ENCODE data around the gene FLNB. TPM values are rescaled to one million over a fixed set of nuclear protein-coding genes. Genes with fewer than 3 reads are reported as not detected.

FLNB gene
- total RNA-seq, 4 donors from 2014 or later, result 282 to 707 (median 563) TPM

DNA sequence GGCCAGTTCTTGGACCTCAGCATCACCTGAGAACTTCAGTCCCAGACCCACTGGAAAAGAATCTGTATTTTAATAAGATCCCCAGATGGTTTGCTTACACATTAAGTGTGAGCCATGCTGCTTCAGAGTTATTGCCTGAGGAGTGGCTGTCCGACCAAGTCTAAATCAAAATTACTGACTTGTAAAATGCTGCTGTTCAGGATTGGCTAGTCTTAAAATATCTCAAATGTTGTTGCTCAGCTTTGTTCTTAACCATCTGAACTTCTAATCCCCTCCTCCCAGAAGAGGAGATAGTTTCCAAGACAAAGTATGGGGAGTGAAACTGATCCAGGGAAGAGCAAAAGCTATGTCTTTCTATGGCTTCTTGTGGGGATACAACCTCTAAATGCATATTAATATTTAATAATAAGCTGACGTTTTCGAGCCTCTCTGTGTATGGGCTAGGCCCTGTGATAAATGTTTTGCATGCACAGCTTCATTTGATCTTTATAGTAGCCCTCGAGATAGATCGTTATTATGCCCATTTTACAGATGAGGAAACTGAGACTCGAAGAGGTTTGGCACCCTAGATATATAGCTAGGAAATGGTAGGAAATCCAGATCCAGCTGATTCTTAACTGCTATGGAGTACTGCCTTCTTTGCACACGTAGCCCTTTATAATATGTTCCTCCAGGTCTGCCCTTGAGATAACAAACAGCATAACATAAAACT is 150.4 kb downstream of the FLNB start:
- 82 to 92% methylated on average over 6 to 7 of the region's 7 CpGs for WGBS, 2 donors (ENCODE audit: low coverage in 1 of 2)
- H3K27ac ChIP-seq, result peak overlapping the region; percentile 2 to 72 (median 50)
- DNase-seq, result no peak
- H3K27me3 ChIP-seq, result no peaks in the 10 kb centered on the region
- intact Hi-C loops (cut with DNase I; ENCODE audit: low total_unique reads), result no loop called here
- in situ Hi-C loops (cut with MboI; ENCODE audit: low pct_ligation_motif_present in 1 of 4, low pct_unique_long_range_greater_than_20kb in 1 of 4, low sequenced_read_pairs in 3 of 4), result loop anchor here in 1 of 4 donors (10.0 kb wide), 1 partner anchor 144 kb away; no protein-coding TSS in a partner anchor
- TF ChIP-seq, protein P1, sequence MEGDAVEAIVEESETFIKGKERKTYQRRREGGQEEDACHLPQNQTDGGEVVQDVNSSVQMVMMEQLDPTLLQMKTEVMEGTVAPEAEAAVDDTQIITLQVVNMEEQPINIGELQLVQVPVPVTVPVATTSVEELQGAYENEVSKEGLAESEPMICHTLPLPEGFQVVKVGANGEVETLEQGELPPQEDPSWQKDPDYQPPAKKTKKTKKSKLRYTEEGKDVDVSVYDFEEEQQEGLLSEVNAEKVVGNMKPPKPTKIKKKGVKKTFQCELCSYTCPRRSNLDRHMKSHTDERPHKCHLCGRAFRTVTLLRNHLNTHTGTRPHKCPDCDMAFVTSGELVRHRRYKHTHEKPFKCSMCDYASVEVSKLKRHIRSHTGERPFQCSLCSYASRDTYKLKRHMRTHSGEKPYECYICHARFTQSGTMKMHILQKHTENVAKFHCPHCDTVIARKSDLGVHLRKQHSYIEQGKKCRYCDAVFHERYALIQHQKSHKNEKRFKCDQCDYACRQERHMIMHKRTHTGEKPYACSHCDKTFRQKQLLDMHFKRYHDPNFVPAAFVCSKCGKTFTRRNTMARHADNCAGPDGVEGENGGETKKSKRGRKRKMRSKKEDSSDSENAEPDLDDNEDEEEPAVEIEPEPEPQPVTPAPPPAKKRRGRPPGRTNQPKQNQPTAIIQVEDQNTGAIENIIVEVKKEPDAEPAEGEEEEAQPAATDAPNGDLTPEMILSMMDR (IDR thresholded peaks at IDR 0.05), result no peak
- no peak for TF ChIP-seq EP300 (IDR thresholded peaks at IDR 0.05; ENCODE audit: low read depth)
- no peak for TF ChIP-seq POLR2A (IDR thresholded peaks at IDR 0.05)
- TF ChIP-seq POLR2AphosphoS5 (IDR thresholded peaks at IDR 0.05), result no peak
- H3K4me3 ChIP-seq, result no peak overlapping the region
- H3K36me3 ChIP-seq, result peaks cover 0 to 39% (median 19%) of the 10 kb centered on the region in 4 donors
- peaks cover 0 to 4% (median 0%) of the 10 kb centered on the region in 4 donors for H3K4me1 ChIP-seq
- H3K9me3 ChIP-seq, result no peaks in the 10 kb centered on the region

DNA sequence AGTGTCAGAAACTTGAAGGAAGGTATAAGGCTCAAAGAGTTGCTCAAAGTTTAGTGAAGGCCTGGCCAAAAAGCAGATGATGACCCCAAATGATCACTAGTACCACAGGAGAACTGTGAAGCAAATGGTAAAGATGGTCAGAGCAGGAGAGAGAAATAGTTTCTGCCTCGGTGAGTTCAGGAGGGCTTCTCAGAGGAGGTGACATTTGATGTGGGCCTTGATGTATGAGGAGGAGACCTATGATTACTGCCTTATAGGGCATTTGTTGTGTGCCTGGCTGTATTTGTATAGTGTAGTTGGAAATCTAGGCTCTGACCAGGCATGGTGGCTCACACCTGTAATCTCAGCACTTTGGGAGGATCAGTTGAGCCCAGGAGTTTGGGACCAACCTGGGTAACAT is 152.2 kb downstream of the FLNB start:
- DNase-seq, result no peak
- H3K27ac ChIP-seq, result peak overlapping the region; percentile 7 to 86 (median 46)
- no peaks in the 10 kb centered on the region for H3K27me3 ChIP-seq
- TF ChIP-seq, protein P1 (IDR thresholded peaks at IDR 0.05), result no peak
- in situ Hi-C loops (cut with MboI; ENCODE audit: low pct_ligation_motif_present in 1 of 4, low pct_unique_long_range_greater_than_20kb in 1 of 4, low sequenced_read_pairs in 3 of 4), result no loop called here
- peaks cover 0 to 33% (median 16%) of the 10 kb centered on the region in 4 donors for H3K36me3 ChIP-seq
- no peak overlapping the region for H3K4me3 ChIP-seq
- H3K4me1 ChIP-seq, result peaks cover 0 to 17% (median 10%) of the 10 kb centered on the region in 4 donors
- intact Hi-C loops (cut with DNase I; ENCODE audit: low total_unique reads), result no loop called here
- no peaks in the 10 kb centered on the region for H3K9me3 ChIP-seq
- WGBS, 2 donors (ENCODE audit: low coverage in 1 of 2), result 100% methylated on average over 1 of the region's 1 CpG; no CpG with 5 or more reads in 1 of the 2 donors

DNA sequence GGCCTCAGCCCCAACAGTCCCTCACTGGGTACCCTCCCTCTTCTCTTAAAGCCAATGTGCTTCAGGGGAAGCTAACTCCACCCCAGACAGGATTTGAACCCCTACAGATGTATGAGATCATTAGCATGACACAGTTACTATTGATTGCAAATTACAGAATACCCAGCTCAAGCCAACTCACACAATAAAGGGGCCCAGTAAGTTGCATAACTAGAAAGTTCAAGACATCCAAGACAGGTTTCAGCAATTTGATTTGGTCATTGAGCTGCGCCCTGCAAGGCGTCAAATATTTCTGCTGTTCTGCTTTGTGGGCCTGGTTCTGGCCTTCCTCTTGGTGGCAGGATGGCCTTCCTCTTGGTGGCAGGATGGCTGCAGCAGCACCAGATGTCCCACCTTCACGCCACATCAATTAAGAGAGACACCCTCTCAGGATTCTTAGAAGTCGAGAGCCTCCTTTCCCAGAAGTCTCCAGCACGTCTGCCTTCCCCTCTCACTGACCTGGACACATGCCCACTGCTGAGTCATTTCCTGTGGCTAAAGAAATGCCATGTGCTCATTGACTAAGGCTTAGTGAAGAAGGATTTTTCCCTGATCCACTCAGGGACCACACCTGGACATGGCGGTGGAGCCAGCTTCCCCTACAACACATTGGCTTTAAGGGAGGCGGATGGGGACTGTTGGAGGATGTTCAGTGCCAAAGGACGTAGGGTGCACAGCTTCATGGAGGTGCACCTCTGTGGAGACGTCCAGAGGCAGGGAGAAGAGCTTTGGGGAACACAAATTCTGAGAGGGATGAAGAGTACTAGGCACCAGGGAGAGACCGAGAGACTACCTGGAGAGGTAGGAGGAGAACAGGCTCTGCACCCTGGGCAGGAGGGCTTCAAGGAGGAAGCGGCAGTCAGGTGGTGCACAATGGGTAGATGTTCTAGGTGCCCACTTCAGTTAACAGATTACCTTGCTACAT is 153.5 kb downstream of the FLNB start:
- 66 to 75% methylated on average over 6 to 11 of the region's 11 CpGs for WGBS, 2 donors (ENCODE audit: low coverage in 1 of 2)
- Histone ChIP-seq H3K4me3 (no peak overlapping the region), H3K9me3 (no peaks in the 10 kb centered on the region), H3K36me3 (peaks cover 0 to 26% (median 10%) of the 10 kb centered on the region in 4 donors), H3K27me3 (no peaks in the 10 kb centered on the region), H3K4me1 (peaks cover 0 to 23% (median 13%) of the 10 kb centered on the region in 4 donors), H3K27ac (peak overlapping the region; percentile 36 to 86 (median 52))
- intact Hi-C loops (cut with DNase I; ENCODE audit: low total_unique reads), result no loop called here
- peak; percentile 69 for DNase-seq
- in situ Hi-C loops (cut with MboI; ENCODE audit: low pct_ligation_motif_present in 1 of 4, low pct_unique_long_range_greater_than_20kb in 1 of 4, low sequenced_read_pairs in 3 of 4), result no loop called here
- TF ChIP-seq, protein P1 (IDR thresholded peaks at IDR 0.05), result no peak
- TF ChIP-seq EP300 (IDR thresholded peaks at IDR 0.05; ENCODE audit: low read depth), result no peak
- peak; percentile 50 to 67 (median 56) for TF ChIP-seq POLR2AphosphoS5 (IDR thresholded peaks at IDR 0.05)
- no peak for TF ChIP-seq POLR2A (IDR thresholded peaks at IDR 0.05)

DNA sequence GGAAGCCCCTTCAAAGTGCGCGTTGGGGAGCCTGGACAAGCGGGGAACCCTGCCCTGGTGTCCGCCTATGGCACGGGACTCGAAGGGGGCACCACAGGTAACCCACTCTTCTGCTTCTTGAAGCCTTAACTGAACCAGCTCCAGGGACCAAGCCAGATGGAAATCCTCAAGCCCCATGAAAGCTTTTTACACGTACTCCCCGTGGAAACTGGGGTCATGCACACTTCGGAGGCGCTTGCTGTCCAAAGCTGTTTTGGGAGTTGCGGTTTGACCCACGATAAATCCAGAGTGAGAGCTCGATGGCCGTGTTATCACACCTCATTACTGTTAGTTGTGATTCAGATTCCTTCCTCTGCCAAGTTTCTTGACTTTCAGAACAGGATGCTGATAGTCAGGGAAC is 155.0 kb downstream of the FLNB start:
- intact Hi-C loops (cut with DNase I; ENCODE audit: low total_unique reads), result no loop called here
- Histone ChIP-seq H3K27ac (peak overlapping the region; percentile 36 to 86 (median 68)), H3K36me3 (peaks cover 0 to 26% (median 8%) of the 10 kb centered on the region in 4 donors), H3K4me3 (no peak overlapping the region), H3K27me3 (no peaks in the 10 kb centered on the region), H3K9me3 (no peaks in the 10 kb centered on the region), H3K4me1 (peaks cover 0 to 23% (median 16%) of the 10 kb centered on the region in 4 donors)
- in situ Hi-C loops (cut with MboI; ENCODE audit: low pct_ligation_motif_present in 1 of 4, low pct_unique_long_range_greater_than_20kb in 1 of 4, low sequenced_read_pairs in 3 of 4), result no loop called here
- DNase-seq, result no peak
- no peak for TF ChIP-seq POLR2A (IDR thresholded peaks at IDR 0.05)
- TF ChIP-seq POLR2AphosphoS5 (IDR thresholded peaks at IDR 0.05), result no peak
- TF ChIP-seq EP300 (IDR thresholded peaks at IDR 0.05; ENCODE audit: low read depth), result no peak
- TF ChIP-seq, protein P1 (IDR thresholded peaks at IDR 0.05), result no peak
- WGBS, 2 donors (ENCODE audit: low coverage in 1 of 2), result 65 to 91% methylated on average over 3 to 14 of the region's 14 CpGs
